IPS DF 6.9 (cell line): Measurements from ENCODE around the gene ZNF469.

Source experiments
- DNase-seq: peaks from one replicate; pipeline ENCODE4 v3.0.0-alpha.2; 2013; ENCODE audit warnings: low read depth, low spot score
- H3K27ac ChIP-seq: one replicate; pipeline ENCODE4 v1.5.1; 2013; ENCODE audit warnings: low read length, control low read depth
- H3K27me3 ChIP-seq: 2 replicates; pipeline ENCODE4 v1.6.1; 2013; ENCODE audit warnings: mild to moderate bottlenecking, low read length; ENCODE audit not compliant: control insufficient read depth, insufficient read depth
- H3K36me3 ChIP-seq: 2 replicates; pipeline ENCODE4 v1.6.1; 2013; ENCODE audit warnings: low read length; ENCODE audit not compliant: control insufficient read depth, insufficient read depth
- H3K4me1 ChIP-seq: 2 replicates; pipeline ENCODE4 v1.6.1; 2013; ENCODE audit warnings: low read length; ENCODE audit not compliant: control insufficient read depth, insufficient read depth
- H3K4me3 ChIP-seq: 2 replicates; pipeline ENCODE4 v1.5.1; 2013; ENCODE audit warnings: mild to moderate bottlenecking, low read length
- H3K9me3 ChIP-seq: 2 replicates; pipeline ENCODE4 v1.6.1; 2013; ENCODE audit warnings: low read length, inconsistent platforms; ENCODE audit not compliant: control insufficient read depth, insufficient read depth
- WGBS: extraction: QIAGEN DNeasy Blood & Tissue Kit; methylation state at CpG from one replicate; pipeline ENCODE4 v1.1.7; 2013; ENCODE audit warnings: mixed read lengths, missing lambda C conversion rate; ENCODE audit not compliant: insufficient read length, insufficient coverage; 5-methylcytosine and 5-hydroxymethylcytosine counted together

ZNF469 gene

DNA sequence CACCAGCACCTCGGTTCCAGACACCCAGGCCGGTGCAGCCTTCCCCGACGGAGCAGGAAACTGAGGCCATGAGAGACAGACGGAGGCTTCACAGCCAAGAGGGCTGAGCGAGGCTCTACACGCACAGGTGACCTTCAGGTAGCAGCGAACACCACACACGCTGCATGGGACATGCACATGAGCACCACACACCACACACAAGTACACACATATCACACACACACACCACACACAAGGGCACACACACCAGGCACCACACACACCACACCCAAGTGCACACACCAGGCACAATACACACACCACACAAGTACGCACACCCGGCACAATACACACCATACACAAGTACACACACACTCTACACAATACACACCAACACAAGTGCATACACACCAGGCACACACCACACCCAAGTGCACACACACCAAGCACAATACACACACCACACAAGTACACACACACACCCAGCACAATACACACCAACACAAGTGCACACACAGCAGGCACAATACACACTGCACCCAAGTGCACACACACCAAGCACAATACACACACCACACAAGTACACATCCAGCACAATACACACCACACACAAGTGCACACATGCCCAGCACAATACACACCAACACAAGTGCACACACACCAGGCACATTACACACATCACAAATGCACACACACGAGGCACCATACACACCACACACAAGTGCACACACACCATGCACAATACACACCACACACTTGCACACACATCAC is 33.4 kb upstream of the ZNF469 start:
- no CpG with 5 or more reads among the region's 12 CpGs for WGBS
- H3K4me1 ChIP-seq, result no peaks in the 10 kb centered on the region
- H3K36me3 ChIP-seq, result no peaks in the 10 kb centered on the region
- H3K4me3 ChIP-seq, result no peak overlapping the region
- H3K9me3 ChIP-seq, result no peaks in the 10 kb centered on the region
- H3K27ac ChIP-seq, result no peak overlapping the region
- DNase-seq, result no peak
- H3K27me3 ChIP-seq, result no peaks in the 10 kb centered on the region

DNA sequence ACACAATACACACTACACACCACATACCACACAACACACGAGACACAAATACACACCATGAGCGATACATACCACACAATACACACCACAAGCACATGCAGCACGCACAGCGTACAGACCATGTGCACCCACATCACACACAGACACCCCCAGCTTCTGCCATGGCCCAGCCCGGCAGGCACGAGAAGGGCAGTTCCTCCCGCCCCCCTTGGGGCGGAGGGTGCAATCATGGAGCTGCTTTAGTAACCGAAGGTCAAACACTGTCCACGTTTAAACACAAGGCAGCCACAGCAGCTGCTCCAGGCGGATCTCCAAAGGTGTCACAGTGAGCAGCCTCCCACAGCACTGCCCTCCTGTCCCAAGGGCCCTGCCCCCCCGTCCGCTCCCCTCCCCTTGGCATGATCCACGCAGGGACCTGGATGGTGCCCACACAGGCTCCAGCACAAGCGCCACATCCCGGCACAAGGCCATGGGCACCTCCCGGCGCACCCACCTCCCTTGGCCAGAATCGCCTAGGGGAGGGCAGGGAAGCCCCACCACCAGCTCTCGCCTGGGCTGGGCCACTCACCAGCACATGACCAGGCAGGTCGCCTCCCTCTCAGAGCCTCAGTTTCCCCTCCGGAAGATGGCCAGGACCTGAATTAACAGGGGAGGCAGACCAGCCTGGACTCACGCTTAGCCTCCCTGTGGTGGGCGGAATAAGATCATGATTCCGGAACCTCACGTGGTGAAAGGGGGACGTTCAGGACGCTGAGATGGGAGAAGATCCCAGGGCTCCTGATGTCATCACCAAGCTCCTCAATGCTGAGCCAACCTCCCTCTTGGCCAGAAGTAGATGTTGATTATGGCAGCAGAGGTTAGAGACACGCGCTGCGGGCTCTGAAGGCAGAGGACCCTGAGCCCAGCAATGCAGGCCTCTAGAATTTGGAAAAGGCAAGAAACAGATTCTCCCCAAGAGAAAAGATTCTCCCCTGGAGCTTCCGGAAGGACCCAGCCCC is 32.6 kb upstream of the ZNF469 start:
- Histone ChIP-seq H3K9me3 (no peaks in the 10 kb centered on the region), H3K27me3 (no peaks in the 10 kb centered on the region), H3K27ac (no peak overlapping the region), H3K4me3 (no peak overlapping the region), H3K4me1 (no peaks in the 10 kb centered on the region), H3K36me3 (no peaks in the 10 kb centered on the region)
- WGBS, result 100% methylated on average over 2 of the region's 32 CpGs
- no peak for DNase-seq

- Histone ChIP-seq H3K27ac (no peak overlapping the region), H3K36me3 (no peaks in the 10 kb centered on the region), H3K9me3 (no peaks in the 10 kb centered on the region), H3K4me3 (no peak overlapping the region), H3K4me1 (no peaks in the 10 kb centered on the region), H3K27me3 (no peaks in the 10 kb centered on the region)
- DNase-seq, result no peak
- WGBS, result no CpG with 5 or more reads among the region's 15 CpGs
Measured at GRCh38 chr16:88350922-88351321, 31.8 kb upstream of the ZNF469 start.

DNA sequence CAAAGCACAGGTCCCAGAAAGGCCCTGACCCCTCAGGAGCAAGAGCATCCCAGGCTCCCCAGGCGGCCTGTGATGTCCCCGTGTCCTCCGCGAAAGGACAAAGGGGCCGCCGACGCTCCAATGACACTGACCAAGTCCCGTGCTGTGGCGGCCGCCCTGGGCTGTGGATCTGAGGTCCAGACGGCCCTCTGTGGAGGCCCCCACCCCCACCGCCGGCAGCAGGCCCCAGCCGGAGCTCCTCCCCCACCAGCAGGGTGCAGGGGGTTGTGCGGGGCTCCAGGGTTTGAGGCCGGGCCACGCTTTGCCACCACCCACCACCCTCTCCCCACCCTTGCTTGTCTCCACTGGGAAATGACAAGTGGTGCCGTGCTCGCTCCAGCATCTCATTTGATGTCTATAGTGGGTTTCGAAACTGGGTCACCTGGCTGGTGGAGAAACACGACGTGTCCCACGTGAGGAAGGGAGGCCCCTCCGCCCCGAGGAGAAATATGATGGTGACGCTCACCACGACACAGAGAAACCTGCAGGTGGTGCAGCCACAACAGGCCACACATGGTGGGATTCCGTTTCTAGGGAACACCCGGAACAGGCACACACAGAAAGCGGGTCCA is 31.2 kb upstream of the ZNF469 start:
- H3K36me3 ChIP-seq, result no peaks in the 10 kb centered on the region
- H3K27me3 ChIP-seq, result no peaks in the 10 kb centered on the region
- no peaks in the 10 kb centered on the region for H3K4me1 ChIP-seq
- no peak overlapping the region for H3K4me3 ChIP-seq
- no peak overlapping the region for H3K27ac ChIP-seq
- WGBS, result no CpG with 5 or more reads among the region's 30 CpGs
- DNase-seq, result no peak
- H3K9me3 ChIP-seq, result no peaks in the 10 kb centered on the region

- H3K36me3 ChIP-seq, result no peaks in the 10 kb centered on the region
- H3K4me3 ChIP-seq, result no peak overlapping the region
- no peak for DNase-seq
- H3K4me1 ChIP-seq, result no peaks in the 10 kb centered on the region
- WGBS, result no CpG with 5 or more reads among the region's 23 CpGs
- no peaks in the 10 kb centered on the region for H3K9me3 ChIP-seq
- H3K27me3 ChIP-seq, result no peaks in the 10 kb centered on the region
- no peak overlapping the region for H3K27ac ChIP-seq
Measured at GRCh38 chr16:88352261-88353200, 30.2 kb upstream of the ZNF469 start.

- H3K4me3 ChIP-seq, result no peak overlapping the region
- H3K4me1 ChIP-seq, result no peaks in the 10 kb centered on the region
- WGBS, result no CpG with 5 or more reads among the region's 22 CpGs
- H3K27me3 ChIP-seq, result no peaks in the 10 kb centered on the region
- H3K9me3 ChIP-seq, result no peaks in the 10 kb centered on the region
- no peak overlapping the region for H3K27ac ChIP-seq
- no peaks in the 10 kb centered on the region for H3K36me3 ChIP-seq
- no peak for DNase-seq
Measured at GRCh38 chr16:88353232-88353631, 29.5 kb upstream of the ZNF469 start.

DNA sequence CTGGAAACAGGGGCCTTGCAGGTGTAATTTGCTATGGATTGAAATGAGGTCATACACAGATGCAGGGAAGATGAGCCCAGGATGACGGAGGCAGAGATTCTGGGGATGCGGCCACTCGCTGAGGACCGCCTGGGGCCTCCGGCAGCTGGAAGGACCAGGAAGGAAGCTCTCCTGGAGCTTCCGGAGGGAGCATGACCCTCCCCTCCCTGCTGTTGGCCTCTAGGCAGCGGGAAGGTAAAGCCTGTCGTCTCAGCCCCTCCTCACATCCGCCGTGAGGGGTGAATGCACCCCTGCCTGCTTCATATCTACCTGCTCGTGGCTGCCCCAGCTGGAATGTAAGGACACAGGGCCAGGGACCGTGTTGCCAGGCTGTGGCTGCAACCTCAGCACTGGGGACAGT is 29.1 kb upstream of the ZNF469 start:
- no peaks in the 10 kb centered on the region for H3K9me3 ChIP-seq
- WGBS, result no CpG with 5 or more reads among the region's 12 CpGs
- H3K36me3 ChIP-seq, result no peaks in the 10 kb centered on the region

DNA sequence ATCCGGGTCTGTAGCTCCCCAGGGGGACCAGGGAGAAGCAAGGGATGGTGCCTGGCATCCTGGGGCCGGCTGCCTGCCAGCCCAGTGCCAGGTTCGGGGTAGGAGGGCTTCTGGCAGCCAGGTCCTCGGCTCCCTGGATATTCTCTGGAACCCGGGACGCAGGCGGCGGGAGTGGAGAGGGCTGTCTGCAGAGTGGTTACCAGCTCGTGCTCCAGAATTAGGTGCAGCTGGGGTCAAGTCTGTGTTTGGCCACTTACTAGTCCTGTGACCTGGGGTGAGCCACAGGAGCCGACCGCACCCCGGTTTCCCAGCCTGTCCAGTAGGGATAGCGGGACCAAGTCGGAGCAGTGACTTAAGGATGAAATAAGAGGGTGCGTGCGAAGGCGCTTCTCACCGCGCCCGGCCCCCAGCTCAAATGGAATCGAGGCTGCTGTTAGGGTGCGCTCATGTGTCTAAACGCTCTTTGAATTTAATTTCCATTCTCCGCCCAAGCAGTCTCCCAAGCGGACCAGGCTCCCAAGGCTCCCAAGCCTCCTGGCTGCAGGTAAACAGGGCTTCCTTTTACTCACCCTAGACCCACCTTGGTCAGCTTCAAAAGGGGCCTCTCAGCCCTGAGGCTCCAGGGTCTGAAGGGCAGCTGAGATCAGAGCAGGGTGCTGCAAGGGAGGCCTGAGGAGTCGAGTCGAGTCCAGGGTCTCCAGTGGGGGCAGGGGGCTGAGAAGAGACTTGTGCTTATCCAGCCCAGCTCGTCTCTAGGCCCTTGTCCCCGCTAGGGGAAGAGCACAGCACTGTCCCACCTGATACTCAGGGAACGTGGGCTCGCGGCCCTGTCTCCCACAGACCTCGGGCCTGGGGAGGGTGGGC is 28.3 kb upstream of the ZNF469 start:
- H3K4me1 ChIP-seq, result no peaks in the 10 kb centered on the region
- no peak for DNase-seq
- H3K27ac ChIP-seq, result no peak overlapping the region
- no peaks in the 10 kb centered on the region for H3K9me3 ChIP-seq
- no peak overlapping the region for H3K4me3 ChIP-seq
- no peaks in the 10 kb centered on the region for H3K27me3 ChIP-seq
- WGBS, result no CpG with 5 or more reads among the region's 33 CpGs
- no peaks in the 10 kb centered on the region for H3K36me3 ChIP-seq

More for the DNA sequence above, 29.1 kb upstream of the ZNF469 start:
- Histone ChIP-seq H3K4me3 (no peak overlapping the region), H3K27me3 (no peaks in the 10 kb centered on the region), H3K27ac (no peak overlapping the region), H3K4me1 (no peaks in the 10 kb centered on the region)
- no peak for DNase-seq

GRCh38 chr16:88355093-88355388 is 27.7 kb upstream of the ZNF469 start:
- H3K9me3 ChIP-seq, result no peaks in the 10 kb centered on the region
- H3K4me3 ChIP-seq, result no peak overlapping the region
- no peaks in the 10 kb centered on the region for H3K27me3 ChIP-seq
- no peak overlapping the region for H3K27ac ChIP-seq
- no peak for DNase-seq
- H3K36me3 ChIP-seq, result no peaks in the 10 kb centered on the region
- no CpG with 5 or more reads among the region's 6 CpGs for WGBS
- H3K4me1 ChIP-seq, result no peaks in the 10 kb centered on the region
